GM12801 (cell line): Measurements from ENCODE around the gene SMIM5.

Experiments
- CTCF ChIP-seq: IDR thresholded peaks from one replicate; pipeline ENCODE4 v1.5.1; 2011; ENCODE audit warnings: control low read depth; ENCODE audit not compliant: insufficient read length; ENCODE audit errors: extremely low read depth

Gene SMIM5

GRCh38 chr17:75590314-75590761 is 42.9 kb upstream of the SMIM5 start:
- no peak for TF ChIP-seq CTCF

- TF ChIP-seq CTCF = no peak
These were observed 42.1 kb upstream of the SMIM5 start for GRCh38 chr17:75590849-75591721.

GRCh38 chr17:75591722-75592302 is 41.4 kb upstream of the SMIM5 start:
- no peak for TF ChIP-seq CTCF

- no peak for TF ChIP-seq CTCF
These were observed 40.8 kb upstream of the SMIM5 start for GRCh38 chr17:75592348-75593020.

GRCh38 chr17:75594499-75595283 is 38.5 kb upstream of the SMIM5 start:
- no peak for TF ChIP-seq CTCF

- no peak for TF ChIP-seq CTCF
These were observed 37.8 kb upstream of the SMIM5 start for GRCh38 chr17:75595284-75595919.
